ENCODE results near the gene TMEM191C. TPM values are rescaled to one million over a fixed set of nuclear protein-coding genes. Genes with fewer than 3 reads are reported as not detected.
"Not testable (repeated sequence)": the region's sequence is repeated elsewhere in the genome, so short reads cannot be mapped to it uniquely, and the experiment has no call there.

The TMEM191C gene
- total RNA-seq, 1 donor from 2014 or later: 1.5 TPM

DNA sequence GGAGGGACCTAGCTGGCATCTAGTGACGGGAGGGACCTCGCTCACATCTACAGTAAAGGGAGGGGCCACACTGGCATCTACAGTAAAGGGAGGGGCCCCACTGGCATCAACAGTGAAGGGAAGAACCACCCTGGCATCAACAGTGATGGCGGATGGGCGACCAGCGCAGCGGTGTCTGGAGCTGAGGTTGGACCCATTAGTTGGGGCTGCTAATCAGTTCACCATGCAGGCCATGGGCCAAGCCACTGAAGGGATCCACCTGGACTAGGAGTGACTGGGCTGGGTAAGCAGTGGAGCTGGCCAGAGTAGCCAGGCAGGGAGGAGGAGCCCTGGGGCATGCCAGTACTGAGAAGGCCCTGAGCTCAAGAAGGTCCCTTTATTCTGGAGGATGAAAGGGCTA lies 23.4 kb downstream of the TMEM191C start:
- H3K4me3 ChIP-seq; H3K27me3 ChIP-seq (ENCODE audit: low read depth); H3K9me3 ChIP-seq (replicated peaks); H3K27ac ChIP-seq (replicated peaks); H3K4me1 ChIP-seq; DNase-seq; intact Hi-C loops (cut with micrococcal nuclease); H3K36me3 ChIP-seq: not testable (repeated sequence)

DNA sequence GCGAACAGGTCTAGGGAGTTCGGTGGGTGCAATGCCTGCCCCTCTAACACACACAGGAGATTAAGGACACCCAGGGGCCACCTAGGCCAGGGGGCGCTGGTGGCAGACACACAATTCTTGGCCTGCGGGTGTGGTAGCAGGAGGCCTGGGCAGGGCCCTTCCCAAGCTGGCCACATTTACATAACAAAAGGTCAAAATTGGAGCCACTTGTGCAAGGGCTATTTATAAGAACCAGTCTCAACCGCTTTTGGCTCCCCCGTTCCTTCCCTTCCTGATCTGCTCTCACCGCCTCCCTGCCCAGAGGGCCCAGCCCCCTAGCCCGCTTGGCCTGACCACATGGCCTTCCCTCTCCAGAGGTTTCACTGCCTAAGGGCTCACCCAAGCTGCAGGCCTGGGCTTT lies 25.1 kb downstream of the TMEM191C start:
- intact Hi-C loops (cut with micrococcal nuclease): not testable (repeated sequence)

DNA sequence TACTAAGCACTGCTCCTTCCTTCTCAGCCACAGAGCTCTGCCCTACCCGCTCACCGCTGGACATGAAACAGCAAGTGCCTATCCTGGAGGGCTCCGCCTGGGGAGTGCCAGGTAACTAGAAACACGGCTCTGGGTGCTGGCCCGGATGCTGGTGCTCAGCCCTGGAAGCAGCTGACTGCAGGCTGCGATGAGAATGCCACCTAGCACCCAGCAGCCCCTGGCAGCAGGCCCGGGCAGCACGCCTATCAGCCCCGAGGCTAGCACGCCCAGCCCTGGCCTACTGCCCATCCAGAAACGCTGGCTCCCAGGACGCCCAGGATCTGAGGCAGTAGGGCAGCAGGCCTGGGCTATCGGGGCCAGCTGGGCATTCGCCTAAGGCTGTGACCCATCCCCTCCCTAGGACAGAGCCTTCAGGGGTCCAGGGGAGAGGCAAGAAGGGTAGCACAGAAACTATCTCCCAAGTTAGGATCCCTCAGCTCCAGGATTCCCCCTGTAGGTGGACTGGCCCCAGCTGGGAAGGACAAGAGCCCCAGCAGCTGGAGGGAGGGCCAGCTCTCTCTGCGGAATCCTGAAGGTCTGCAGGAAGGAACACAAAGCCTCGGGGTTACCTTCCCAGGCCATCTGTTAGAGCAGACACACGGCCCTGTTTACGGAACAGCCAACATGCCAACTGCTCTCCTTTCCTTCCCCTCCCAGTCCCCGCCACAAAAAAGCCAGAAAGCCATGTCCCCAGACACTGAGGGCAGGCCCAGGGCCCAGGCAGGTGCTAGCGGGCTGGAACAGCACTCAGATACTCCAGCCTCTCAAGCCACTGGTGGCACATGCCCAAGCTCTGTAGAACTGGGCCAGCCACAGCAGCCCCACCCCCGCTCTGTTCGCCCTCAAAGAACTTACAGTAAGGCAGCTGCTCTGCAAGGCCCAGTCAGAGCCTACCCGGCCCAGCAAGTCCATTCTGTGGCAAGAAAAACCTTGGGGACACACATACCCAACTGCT lies 26.9 kb downstream of the TMEM191C start:
- intact Hi-C loops (cut with micrococcal nuclease); H3K27ac ChIP-seq (replicated peaks); H3K27me3 ChIP-seq (ENCODE audit: low read depth); DNase-seq; H3K4me3 ChIP-seq; H3K4me1 ChIP-seq; H3K9me3 ChIP-seq (replicated peaks); H3K36me3 ChIP-seq: not testable (repeated sequence)

More for the DNA sequence above, 25.1 kb downstream of the TMEM191C start:
- H3K27ac ChIP-seq (replicated peaks); DNase-seq; H3K4me1 ChIP-seq; H3K27me3 ChIP-seq (ENCODE audit: low read depth); H3K4me3 ChIP-seq; H3K9me3 ChIP-seq (replicated peaks); H3K36me3 ChIP-seq: not testable (repeated sequence)

DNA sequence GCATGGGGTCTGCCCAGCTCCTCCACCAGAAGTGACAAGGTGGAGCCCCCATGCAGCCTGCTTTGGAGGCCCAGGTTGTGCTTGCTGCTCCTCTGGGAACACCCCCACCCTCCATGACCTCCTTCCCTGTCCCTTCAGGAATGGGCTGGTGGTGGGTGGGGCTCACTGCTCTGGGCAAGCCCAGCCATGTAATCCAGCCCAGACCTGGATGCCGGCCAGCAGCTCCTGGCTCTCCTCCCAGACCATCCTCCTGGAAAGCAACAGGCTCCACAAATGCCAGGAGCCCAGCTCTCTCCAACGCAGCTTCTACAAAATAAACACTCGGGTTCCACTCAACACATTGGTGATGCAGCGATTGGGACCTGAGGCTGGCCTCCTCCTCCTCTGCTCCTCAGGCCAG lies 30.8 kb downstream of the TMEM191C start:
- H3K4me3 ChIP-seq; H3K27ac ChIP-seq (replicated peaks); H3K36me3 ChIP-seq; DNase-seq; H3K9me3 ChIP-seq (replicated peaks); H3K27me3 ChIP-seq (ENCODE audit: low read depth); intact Hi-C loops (cut with micrococcal nuclease); H3K4me1 ChIP-seq: not testable (repeated sequence)

DNA sequence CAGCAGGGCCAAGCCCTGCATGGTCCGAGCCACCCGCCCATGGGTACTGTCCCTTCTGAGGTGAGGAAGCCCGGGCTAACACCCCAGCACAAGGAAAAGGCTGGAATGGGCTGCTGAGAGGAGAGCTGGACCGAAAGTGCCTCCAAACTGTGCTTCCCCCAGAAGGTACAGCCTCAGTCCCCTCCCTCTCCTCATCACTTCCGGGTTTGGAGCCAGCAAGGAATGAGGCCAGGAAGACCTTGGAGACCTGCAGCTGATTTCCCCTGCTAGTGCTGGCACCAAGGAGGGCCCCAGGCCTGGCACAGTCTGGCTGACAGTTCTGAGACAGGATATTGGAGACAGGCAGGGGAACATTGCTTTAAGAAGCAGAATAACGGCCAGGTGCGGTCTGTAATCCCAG lies 31.3 kb downstream of the TMEM191C start:
- H3K4me1 ChIP-seq; H3K4me3 ChIP-seq; H3K36me3 ChIP-seq; H3K27ac ChIP-seq (replicated peaks); DNase-seq; intact Hi-C loops (cut with micrococcal nuclease); H3K9me3 ChIP-seq (replicated peaks); H3K27me3 ChIP-seq (ENCODE audit: low read depth): not testable (repeated sequence)

DNA sequence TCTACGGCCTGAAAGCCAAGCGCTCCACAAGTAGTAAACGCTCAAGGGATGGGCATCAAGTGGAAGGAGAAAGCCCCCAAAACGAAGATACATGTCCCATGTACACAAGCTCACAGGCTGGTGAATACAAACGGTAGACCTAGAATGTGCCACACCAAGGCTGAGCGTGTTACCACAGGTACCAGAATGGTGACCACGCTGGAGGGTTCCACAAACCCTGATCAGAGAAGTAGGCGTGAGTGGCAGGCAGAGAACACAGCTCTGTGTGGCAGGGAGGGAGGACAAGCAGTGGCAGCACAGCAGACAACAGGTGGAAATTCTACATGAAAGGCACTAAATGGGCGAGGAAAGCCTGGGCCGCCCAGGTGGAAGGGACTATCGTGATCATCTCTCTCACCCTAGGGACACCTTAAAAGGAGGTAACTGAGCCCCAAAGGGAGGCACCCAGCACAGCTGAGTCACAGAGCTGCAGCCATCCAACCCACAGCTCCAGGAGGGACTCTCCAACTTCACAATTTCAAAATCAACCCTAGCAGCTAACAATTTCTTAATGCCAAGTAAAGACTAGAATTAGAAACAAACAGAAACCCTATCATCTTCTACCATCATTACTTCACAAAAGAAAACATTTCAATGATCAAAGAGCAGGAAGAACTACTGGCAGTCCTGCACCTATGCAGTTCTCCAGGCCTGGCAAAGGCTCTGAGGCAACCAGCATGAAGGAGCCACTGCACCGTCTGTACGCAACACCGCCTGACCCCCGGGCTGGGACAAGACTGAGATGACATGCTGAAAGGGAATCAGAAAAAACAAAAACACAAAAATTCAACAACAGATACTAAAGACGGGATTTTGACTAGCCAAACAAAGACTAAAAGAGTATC lies 32.7 kb downstream of the TMEM191C start:
- H3K4me3 ChIP-seq; H3K27ac ChIP-seq (replicated peaks); H3K27me3 ChIP-seq (ENCODE audit: low read depth); intact Hi-C loops (cut with micrococcal nuclease); DNase-seq; H3K9me3 ChIP-seq (replicated peaks); H3K4me1 ChIP-seq; H3K36me3 ChIP-seq: not testable (repeated sequence)

DNA sequence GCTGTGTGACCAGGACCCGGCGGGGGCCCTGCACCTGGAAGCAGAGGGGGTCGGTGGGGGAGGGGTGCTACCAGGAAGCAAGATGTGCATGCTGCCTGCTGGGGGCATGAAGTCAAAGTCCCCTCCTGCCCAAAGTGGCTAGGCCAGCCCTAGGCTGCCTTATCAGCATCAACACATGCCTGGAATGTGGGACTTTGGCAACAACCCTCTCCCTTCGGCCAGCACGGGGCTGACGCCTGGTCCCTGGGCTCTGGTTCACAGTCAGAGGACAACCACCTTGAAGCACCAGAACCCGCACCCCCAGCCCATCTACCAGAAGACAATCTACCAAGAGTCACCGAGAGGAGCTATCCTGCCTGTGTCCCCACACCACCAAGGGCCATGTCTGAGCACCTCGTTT lies 43.2 kb downstream of the TMEM191C start:
- H3K27me3 ChIP-seq (ENCODE audit: low read depth); H3K27ac ChIP-seq (replicated peaks); H3K4me1 ChIP-seq; H3K36me3 ChIP-seq; intact Hi-C loops (cut with micrococcal nuclease); H3K9me3 ChIP-seq (replicated peaks); H3K4me3 ChIP-seq; DNase-seq: not testable (repeated sequence)

DNA sequence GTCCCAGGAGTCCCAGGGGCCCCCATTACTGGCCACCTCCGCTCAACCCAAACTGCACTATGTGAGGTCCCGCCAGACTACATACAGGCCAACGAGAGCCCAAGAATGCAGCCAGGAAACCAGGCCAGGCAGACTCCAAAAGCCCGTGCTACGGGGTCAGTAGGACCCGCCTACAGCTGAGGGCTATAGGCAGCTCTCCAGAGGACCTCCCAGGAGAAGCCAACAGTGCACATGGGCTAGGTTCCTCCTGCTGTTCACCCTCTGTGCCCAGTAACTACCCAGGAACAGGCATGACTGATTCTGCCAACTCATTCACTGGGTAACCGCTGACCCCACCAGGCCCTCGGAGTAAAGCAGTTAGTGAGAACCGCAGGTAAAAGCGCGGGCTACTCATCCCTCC lies 44.8 kb downstream of the TMEM191C start:
- intact Hi-C loops (cut with micrococcal nuclease): not testable (repeated sequence)

DNA sequence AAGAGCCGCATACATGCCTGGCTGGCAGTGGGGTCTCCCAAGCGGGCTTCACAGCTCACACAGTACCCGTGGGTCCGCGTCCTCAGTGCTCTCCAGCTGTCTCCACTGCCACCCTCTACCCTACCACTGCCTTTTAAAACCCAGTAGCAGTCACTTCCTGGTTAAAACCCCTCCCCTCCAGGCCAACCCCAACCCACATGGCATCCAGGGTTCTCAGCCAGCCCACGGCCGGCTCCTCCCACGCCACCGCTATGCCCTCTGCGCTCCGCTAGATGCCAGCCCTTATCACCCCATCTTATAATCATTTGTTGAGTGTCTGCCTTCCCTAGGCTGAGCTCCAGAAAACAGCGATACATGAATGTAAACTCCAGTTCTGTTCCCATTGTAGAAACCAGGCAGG lies 46.9 kb downstream of the TMEM191C start:
- H3K9me3 ChIP-seq (replicated peaks); H3K4me1 ChIP-seq; intact Hi-C loops (cut with micrococcal nuclease); H3K27ac ChIP-seq (replicated peaks); DNase-seq; H3K36me3 ChIP-seq; H3K4me3 ChIP-seq; H3K27me3 ChIP-seq (ENCODE audit: low read depth): not testable (repeated sequence)

More for the DNA sequence above, 44.8 kb downstream of the TMEM191C start:
- not testable (repeated sequence) for H3K4me3 ChIP-seq; H3K9me3 ChIP-seq (replicated peaks); H3K27me3 ChIP-seq (ENCODE audit: low read depth); DNase-seq; H3K36me3 ChIP-seq; H3K27ac ChIP-seq (replicated peaks); H3K4me1 ChIP-seq

DNA sequence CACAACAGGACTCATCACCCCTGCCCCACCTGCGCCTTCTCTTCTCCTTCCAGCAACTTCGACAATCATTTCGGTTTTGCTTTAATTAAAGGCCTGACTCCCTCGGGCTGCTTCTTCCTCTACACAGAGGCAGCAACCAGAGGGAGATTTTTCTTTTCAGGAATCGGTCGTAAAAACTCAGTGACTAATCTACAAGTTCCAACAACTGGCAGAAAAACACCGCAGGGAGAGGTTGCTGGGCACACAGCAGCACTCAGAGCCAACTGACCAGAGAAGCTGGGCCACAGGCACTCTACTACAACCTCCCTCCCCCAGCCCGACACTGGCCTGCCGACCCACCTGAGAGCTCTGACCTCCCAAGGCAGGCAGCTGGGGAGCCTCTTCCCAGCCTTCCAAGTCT lies 48.0 kb downstream of the TMEM191C start:
- DNase-seq; H3K9me3 ChIP-seq (replicated peaks); H3K4me1 ChIP-seq; H3K27me3 ChIP-seq (ENCODE audit: low read depth); H3K36me3 ChIP-seq; intact Hi-C loops (cut with micrococcal nuclease); H3K27ac ChIP-seq (replicated peaks); H3K4me3 ChIP-seq: not testable (repeated sequence)

DNA sequence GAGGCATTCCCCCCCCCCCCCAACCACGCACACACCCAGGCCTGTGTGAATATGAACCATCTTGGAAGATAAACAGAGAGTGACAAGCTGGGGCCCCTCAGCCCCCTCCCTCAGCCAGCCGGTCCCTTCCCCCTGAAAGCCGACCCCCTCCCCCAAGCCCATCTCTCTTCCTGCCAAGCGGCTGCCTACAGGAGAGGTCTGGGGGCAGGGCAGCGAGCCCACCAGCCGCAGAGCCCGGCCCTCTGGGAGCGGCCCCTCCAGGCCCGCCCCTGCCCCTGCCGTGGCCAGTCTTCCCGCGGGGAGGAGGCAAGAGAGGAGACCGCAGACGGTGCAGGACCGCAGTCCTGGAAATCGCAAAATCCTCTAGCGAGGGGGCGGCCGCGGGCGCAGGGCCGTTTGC lies 49.3 kb downstream of the TMEM191C start:
- H3K36me3 ChIP-seq; H3K4me1 ChIP-seq; H3K27ac ChIP-seq (replicated peaks); H3K9me3 ChIP-seq (replicated peaks); DNase-seq; intact Hi-C loops (cut with micrococcal nuclease); H3K27me3 ChIP-seq (ENCODE audit: low read depth); H3K4me3 ChIP-seq: not testable (repeated sequence)

DNA sequence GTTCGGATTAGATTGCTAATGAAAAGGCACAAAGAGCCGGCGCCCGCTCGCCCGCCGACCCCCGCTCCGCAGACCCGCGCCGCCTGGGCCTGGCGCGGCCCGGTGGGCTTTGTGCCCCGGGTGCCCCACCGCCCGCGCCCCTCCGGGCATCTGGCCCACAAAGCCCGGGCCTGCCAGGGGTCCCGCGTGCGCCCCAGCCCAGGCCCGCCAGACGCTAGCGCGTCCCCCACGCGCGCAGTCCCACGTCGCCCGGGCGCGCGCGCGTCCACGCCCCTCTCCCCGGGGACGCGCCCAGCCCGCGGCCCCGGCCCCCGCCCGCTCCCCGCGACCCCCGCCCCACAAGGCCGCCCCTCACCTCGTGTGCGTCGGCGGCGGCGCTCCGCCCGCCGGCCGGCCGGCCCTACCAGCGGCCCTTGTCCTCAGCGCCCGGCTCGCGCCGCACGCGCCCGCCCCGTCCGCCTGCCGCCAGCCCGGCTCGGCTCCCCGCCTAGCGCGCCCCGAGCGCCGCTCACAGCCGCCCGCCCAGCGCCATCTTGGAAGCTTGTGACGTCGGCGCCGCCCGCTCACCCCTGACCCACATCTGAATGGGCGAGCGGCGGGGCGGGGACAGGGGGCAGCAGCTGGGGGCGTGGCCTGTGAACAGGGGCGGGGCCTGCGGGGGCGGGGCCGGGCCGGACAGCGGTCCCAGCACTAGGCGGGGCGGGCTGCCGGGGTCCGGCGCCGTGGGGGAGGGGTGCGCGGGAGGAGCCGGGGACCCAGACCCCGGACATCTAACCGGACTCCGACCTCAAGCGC lies 50.0 kb downstream of the TMEM191C start:
- DNase-seq; H3K27ac ChIP-seq (replicated peaks); H3K4me1 ChIP-seq; H3K9me3 ChIP-seq (replicated peaks); H3K4me3 ChIP-seq; H3K27me3 ChIP-seq (ENCODE audit: low read depth); intact Hi-C loops (cut with micrococcal nuclease); H3K36me3 ChIP-seq: not testable (repeated sequence)
